GM21737 (cell line): ENCODE data around the gene PRKCB.
"Not testable (repeated sequence)": the region's sequence is repeated elsewhere in the genome, so short reads cannot be mapped to it uniquely, and the experiment has no call there.

ENCODE experiments used
- ATAC-seq: cut with Tn5 transposase; IDR thresholded peaks from one replicate; pipeline ENCODE4 v1.9.1; 2021; ENCODE audit warnings: mild to moderate bottlenecking, moderate library complexity; ENCODE audit not compliant: unreplicated experiment

PRKCB gene

GRCh38 chr16:24075302-24075701 is 239.5 kb downstream of the PRKCB start:
- ATAC-seq = no peak

GRCh38 chr16:24075931-24076716 is 240.3 kb downstream of the PRKCB start:
- ATAC-seq = no peak

DNA sequence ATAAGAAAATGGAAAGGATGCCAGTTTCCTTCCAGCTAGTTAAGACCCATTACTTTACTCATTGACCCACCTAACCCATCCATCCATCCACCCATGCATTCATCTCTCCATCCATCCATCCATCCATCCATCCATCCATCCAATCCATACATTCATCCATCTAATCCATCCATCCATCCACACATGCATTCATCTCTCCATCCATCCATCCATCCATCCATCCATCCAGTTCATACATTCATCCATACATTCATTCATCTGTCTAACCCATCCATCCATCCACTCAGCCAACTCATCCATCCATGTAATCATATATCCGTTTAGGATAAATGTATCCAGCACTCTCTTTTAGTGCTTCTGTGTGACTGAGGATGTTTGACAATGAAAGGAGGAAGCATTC is 241.5 kb downstream of the PRKCB start:
- ATAC-seq = no peak

DNA sequence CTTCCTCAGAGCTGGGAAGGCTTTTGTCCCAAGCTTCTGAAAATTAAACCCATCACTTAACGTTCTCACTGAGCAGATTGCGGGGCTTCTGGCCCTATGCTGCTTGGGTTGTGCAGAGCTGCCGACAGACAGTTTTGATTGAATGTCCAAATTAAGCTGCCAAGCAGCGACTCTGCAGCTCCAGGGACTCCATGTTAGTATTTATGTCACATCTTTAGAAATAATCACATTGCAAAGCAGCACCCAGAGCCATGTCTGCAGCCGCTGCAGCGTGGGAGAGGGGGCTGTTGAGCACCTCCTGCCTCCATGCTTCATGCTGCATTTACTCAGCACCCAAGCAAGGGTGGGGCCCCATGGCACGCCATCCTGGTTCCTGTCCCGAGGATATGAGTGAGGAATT is 242.2 kb downstream of the PRKCB start:
- ATAC-seq = no peak

GRCh38 chr16:24085666-24086065 is 249.9 kb downstream of the PRKCB start:
- no peak for ATAC-seq

DNA sequence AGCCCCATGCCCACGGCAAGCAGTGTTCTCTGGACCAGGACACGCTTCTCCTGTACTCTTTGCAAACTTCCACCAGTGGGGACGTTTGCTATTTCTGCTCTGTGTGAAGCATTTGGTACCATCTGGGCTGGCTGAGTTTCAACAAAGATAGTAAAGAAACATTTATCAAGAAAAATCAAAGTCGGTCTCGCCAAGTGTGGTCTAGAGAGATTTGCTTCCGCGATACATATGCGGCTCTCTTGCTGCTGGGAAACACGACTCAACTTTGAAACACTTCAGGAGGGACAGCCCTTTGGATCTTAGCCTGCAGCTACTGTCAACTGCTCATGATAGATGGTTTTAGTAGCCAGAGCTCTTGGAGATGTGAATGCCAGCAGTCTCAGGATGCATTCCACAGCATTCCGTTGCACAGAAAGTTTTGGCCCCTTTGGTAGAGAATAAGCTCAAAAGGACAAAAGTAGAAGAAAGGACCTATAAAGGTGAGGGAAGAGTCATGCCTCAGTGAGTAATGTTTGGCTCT is 252.2 kb downstream of the PRKCB start:
- ATAC-seq = no peak

GRCh38 chr16:24088767-24089166 is 253.0 kb downstream of the PRKCB start:
- no peak for ATAC-seq

DNA sequence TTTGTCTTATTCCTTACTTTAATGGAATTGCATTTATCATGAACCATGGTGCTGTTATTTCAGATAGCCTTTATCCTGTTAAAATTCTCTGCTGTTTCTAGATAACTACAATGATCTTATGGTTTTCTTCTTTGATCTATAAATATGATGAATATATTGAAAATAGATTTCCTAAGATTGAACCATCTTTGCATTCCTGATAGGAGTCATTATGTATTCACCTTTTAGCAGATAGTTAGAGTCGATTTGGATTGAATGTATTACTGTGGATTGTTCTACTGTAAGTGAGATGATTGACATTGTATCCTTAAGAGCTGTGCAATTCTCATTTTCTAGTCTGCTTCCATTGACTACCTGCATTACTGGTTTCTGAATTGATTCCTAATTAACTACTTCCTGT is 255.3 kb downstream of the PRKCB start:
- ATAC-seq = no peak

GRCh38 chr16:24093049-24093448 is 257.3 kb downstream of the PRKCB start:
- no peak for ATAC-seq

DNA sequence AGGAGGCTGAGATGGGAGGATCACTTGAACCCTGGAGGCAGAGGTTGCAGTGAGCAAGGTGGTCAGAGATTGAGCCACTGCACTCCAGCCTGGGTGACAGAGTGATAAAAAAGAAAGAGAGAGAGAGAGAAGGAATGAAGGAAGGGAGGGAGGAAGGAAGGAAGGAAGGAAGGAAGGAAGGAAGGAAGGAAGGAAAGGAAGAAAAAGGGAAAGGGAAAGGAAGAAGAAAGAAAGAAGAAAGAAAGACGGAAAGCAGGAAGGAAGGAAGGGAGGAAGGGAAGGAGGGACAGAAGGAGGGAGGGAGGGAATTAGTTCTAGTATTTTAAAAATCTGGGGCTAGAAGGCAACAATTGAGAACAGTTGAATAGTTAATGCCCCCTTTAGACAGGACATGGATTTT is 258.9 kb downstream of the PRKCB start:
- ATAC-seq = no peak

GRCh38 chr16:24098896-24099295 is 263.1 kb downstream of the PRKCB start:
- ATAC-seq = no peak

- ATAC-seq = no peak
Observed at GRCh38 chr16:24101431-24101830, 265.6 kb downstream of the PRKCB start.

DNA sequence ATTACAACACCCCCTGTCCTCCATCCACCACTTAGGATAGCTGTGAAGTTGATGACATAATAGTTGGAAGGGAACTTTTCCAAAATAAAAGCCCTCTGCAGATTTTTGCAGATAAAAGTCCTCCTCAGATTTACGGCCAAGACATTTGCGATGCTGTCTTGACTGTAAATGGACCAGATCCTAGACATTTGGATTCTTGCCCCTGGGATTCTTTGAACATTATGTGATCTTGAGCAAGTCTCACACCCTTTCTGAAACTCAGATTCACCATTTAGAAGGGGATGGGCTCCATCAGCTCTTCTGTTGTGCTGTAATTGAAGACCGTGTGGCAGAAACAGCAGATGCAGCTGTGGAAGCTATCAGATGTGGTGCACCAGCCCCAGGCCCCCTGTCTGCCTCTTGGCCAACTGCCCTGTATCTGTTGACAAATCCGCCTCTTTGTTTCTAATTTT is 266.5 kb downstream of the PRKCB start:
- ATAC-seq = no peak

DNA sequence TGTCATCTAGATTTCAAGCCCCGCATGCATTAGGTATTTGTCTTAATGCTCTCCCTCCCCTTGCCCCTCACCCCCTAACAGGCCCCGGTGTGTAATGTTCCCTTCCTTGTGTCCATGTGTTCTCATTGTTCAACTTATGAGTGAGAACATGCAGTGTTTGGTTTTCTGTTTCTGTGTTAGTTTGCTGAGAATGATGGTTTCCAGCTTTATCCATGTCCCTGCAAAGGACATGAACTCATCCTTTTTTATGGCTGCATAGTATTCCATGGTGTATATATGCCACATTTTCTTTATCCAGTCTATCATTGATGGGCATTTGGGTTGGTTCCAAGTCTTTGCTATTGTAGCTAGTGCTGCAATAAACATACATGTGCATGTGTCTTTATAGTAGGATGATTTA is 269.7 kb downstream of the PRKCB start:
- not testable (repeated sequence) for ATAC-seq

GRCh38 chr16:24108090-24108489 is 272.3 kb downstream of the PRKCB start:
- ATAC-seq = not testable (repeated sequence)

- no peak for ATAC-seq
Observed at GRCh38 chr16:24111724-24112302, 276.0 kb downstream of the PRKCB start.

GRCh38 chr16:24113115-24113745 is 277.4 kb downstream of the PRKCB start:
- no peak for ATAC-seq

- no peak for ATAC-seq
Observed at GRCh38 chr16:24114876-24115275, 279.1 kb downstream of the PRKCB start.

DNA sequence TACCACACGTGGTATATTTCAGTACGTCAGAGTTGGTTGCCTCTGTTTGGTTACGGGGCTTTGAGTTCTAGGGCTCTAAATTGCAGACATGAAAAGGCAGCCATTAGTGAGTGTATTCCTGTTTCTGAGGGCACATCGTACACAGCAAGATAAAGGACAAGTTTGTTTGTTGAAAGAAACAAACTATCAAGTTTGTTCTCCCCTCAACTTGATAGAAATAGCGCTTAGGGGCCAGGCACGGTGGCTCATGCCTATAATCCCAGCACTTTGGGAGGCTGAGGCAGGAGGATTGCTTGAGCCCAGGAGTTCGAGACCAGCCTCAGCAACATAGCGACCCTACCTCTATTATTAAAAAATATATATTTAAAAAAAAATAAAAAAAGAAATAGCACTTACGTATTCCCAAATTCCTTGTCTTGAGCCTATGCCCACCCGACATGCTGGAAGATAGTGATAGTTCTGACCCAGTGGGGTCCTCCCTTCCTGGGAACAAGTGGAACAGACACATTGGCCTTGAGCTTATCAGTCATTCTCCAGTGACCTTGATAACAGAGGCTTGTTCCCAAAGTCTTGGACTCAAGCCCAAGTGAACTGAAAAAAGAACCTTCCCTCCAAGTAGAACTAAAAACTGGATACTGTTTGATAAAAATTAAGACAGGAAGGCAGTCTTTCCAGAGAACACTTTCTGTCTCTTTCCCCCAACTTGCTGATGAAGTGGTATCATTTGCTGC is 280.4 kb downstream of the PRKCB start:
- ATAC-seq = no peak

DNA sequence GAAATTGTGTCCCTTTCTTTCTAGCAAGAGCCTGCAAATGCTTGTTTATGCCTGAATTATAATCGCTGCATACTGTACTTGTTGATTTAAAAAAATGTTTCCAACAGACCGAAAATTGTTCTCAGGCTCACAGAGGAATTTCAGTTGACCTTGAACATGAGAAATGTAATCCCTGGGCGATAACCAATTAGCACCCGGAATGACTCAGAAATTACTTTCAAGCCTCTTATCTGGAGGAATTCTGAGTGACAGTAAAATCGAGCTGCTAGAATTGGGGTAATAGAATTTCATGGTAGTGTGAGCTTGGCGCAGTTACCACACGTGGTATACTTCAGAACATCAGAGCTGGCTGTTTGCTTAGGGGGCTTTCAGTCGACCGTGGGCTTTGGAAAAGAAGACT is 281.2 kb downstream of the PRKCB start:
- ATAC-seq = no peak

- ATAC-seq = no peak
Observed at GRCh38 chr16:24117680-24118079, 281.9 kb downstream of the PRKCB start.
